Activated naive CD8-positive, alpha-beta T cell treated with anti-CD3 and anti-CD28 coated beads for 36 hours (primary cell): ENCODE measurements around the gene IQCM. TPM values are rescaled to one million over a fixed set of nuclear protein-coding genes. Genes with fewer than 3 reads are reported as not detected.
"Not testable (repeated sequence)": the region's sequence is repeated elsewhere in the genome, so short reads cannot be mapped to it uniquely, and the experiment has no call there.

Experiments used
- DNase-seq: peaks from one replicate; pipeline ENCODE4 v3.0.0; 2021
- H3K27ac Mint-ChIP-seq: one replicate; pipeline ENCODE4 v1.8.0; 2022; ENCODE audit warnings: mild to moderate bottlenecking, moderate library complexity, mixed read lengths
- H3K27me3 Mint-ChIP-seq: one replicate; pipeline ENCODE4 v1.8.0; 2022; ENCODE audit warnings: mild to moderate bottlenecking, mixed read lengths
- H3K36me3 Mint-ChIP-seq: one replicate; pipeline ENCODE4 v1.8.0; 2021; ENCODE audit warnings: mild to moderate bottlenecking, mixed read lengths
- H3K4me1 Mint-ChIP-seq: one replicate; pipeline ENCODE4 v1.8.0; 2021; ENCODE audit warnings: mixed read lengths
- H3K4me3 Mint-ChIP-seq: one replicate; pipeline ENCODE4 v1.8.0; 2022; ENCODE audit warnings: mild to moderate bottlenecking, moderate library complexity, mixed read lengths
- H3K9me3 Mint-ChIP-seq: one replicate; pipeline ENCODE4 v1.8.0; 2022; ENCODE audit warnings: mixed read lengths
- total RNA-seq, 2 experiments: library from RNA; stranded (reverse); gene quantifications; one replicate each; pipeline ENCODE4 v1.2.3, GENCODE V29; 2021

Gene IQCM
- total RNA-seq, 2 experiments from 2014 or later = not detected

GRCh38 chr4:149521611-149522425 is 293.8 kb downstream of the IQCM start:
- Mint-ChIP-seq H3K27me3 (no peaks in the 10 kb centered on the region), H3K4me3 (no peak overlapping the region), H3K4me1 (no peaks in the 10 kb centered on the region), H3K36me3 (no peaks in the 10 kb centered on the region), H3K27ac (no peak overlapping the region), H3K9me3 (no peaks in the 10 kb centered on the region)
- no peak for DNase-seq

- no peaks in the 10 kb centered on the region for H3K36me3 Mint-ChIP-seq
- no peak for DNase-seq
- no peak overlapping the region for H3K27ac Mint-ChIP-seq
- no peaks in the 10 kb centered on the region for H3K4me1 Mint-ChIP-seq
- no peak overlapping the region for H3K4me3 Mint-ChIP-seq
- no peaks in the 10 kb centered on the region for H3K27me3 Mint-ChIP-seq
- H3K9me3 Mint-ChIP-seq = no peaks in the 10 kb centered on the region
Measured at GRCh38 chr4:149518471-149518870, 297.2 kb downstream of the IQCM start.

- Mint-ChIP-seq H3K27me3 (no peaks in the 10 kb centered on the region), H3K4me3 (no peak overlapping the region), H3K36me3 (no peaks in the 10 kb centered on the region), H3K27ac (no peak overlapping the region), H3K9me3 (no peaks in the 10 kb centered on the region), H3K4me1 (no peaks in the 10 kb centered on the region)
- DNase-seq = no peak
Measured at GRCh38 chr4:149513081-149513480, 302.6 kb downstream of the IQCM start.

- no peak for DNase-seq
- Mint-ChIP-seq H3K27ac (no peak overlapping the region), H3K4me3 (no peak overlapping the region), H3K36me3 (no peaks in the 10 kb centered on the region), H3K4me1 (no peaks in the 10 kb centered on the region), H3K27me3 (no peaks in the 10 kb centered on the region), H3K9me3 (peaks cover under 1% of the 10 kb centered on the region)
Measured at GRCh38 chr4:149512501-149512900, 303.1 kb downstream of the IQCM start.

GRCh38 chr4:149511558-149512298 is 303.9 kb downstream of the IQCM start:
- Mint-ChIP-seq H3K27me3 (no peaks in the 10 kb centered on the region), H3K36me3 (no peaks in the 10 kb centered on the region), H3K4me3 (no peak overlapping the region), H3K27ac (no peak overlapping the region), H3K9me3 (peaks cover 3% of the 10 kb centered on the region), H3K4me1 (no peaks in the 10 kb centered on the region)
- no peak for DNase-seq

GRCh38 chr4:149507309-149507708 is 308.3 kb downstream of the IQCM start:
- not testable (repeated sequence) for DNase-seq, H3K27me3 Mint-ChIP-seq, H3K4me1 Mint-ChIP-seq, H3K36me3 Mint-ChIP-seq, H3K27ac Mint-ChIP-seq, H3K9me3 Mint-ChIP-seq, H3K4me3 Mint-ChIP-seq

- Mint-ChIP-seq H3K4me3 (no peak overlapping the region), H3K9me3 (no peaks in the 10 kb centered on the region), H3K27ac (no peak overlapping the region), H3K36me3 (no peaks in the 10 kb centered on the region), H3K27me3 (no peaks in the 10 kb centered on the region), H3K4me1 (no peaks in the 10 kb centered on the region)
- DNase-seq = no peak
Measured at GRCh38 chr4:149500806-149501205, 314.8 kb downstream of the IQCM start.

GRCh38 chr4:149499726-149500125 is 315.9 kb downstream of the IQCM start:
- Mint-ChIP-seq H3K27ac (no peak overlapping the region), H3K36me3 (no peaks in the 10 kb centered on the region), H3K4me1 (no peaks in the 10 kb centered on the region), H3K27me3 (no peaks in the 10 kb centered on the region), H3K9me3 (no peaks in the 10 kb centered on the region), H3K4me3 (no peak overlapping the region)
- no peak for DNase-seq

- no peaks in the 10 kb centered on the region for H3K9me3 Mint-ChIP-seq
- no peak overlapping the region for H3K4me3 Mint-ChIP-seq
- no peaks in the 10 kb centered on the region for H3K27me3 Mint-ChIP-seq
- no peaks in the 10 kb centered on the region for H3K36me3 Mint-ChIP-seq
- no peaks in the 10 kb centered on the region for H3K4me1 Mint-ChIP-seq
- no peak overlapping the region for H3K27ac Mint-ChIP-seq
- DNase-seq = no peak
Measured at GRCh38 chr4:149498246-149498645, 317.4 kb downstream of the IQCM start.

GRCh38 chr4:149493492-149493891 is 322.2 kb downstream of the IQCM start:
- no peaks in the 10 kb centered on the region for H3K27me3 Mint-ChIP-seq
- H3K4me1 Mint-ChIP-seq = no peaks in the 10 kb centered on the region
- H3K4me3 Mint-ChIP-seq = no peak overlapping the region
- no peaks in the 10 kb centered on the region for H3K9me3 Mint-ChIP-seq
- no peaks in the 10 kb centered on the region for H3K36me3 Mint-ChIP-seq
- no peak for DNase-seq
- H3K27ac Mint-ChIP-seq = no peak overlapping the region

- no peak overlapping the region for H3K27ac Mint-ChIP-seq
- no peaks in the 10 kb centered on the region for H3K4me1 Mint-ChIP-seq
- H3K36me3 Mint-ChIP-seq = no peaks in the 10 kb centered on the region
- DNase-seq = no peak
- no peak overlapping the region for H3K4me3 Mint-ChIP-seq
- no peaks in the 10 kb centered on the region for H3K9me3 Mint-ChIP-seq
- H3K27me3 Mint-ChIP-seq = no peaks in the 10 kb centered on the region
Measured at GRCh38 chr4:149489321-149489720, 326.3 kb downstream of the IQCM start.

- Mint-ChIP-seq H3K36me3 (no peaks in the 10 kb centered on the region), H3K27me3 (no peaks in the 10 kb centered on the region), H3K9me3 (peaks cover 3% of the 10 kb centered on the region), H3K27ac (no peak overlapping the region), H3K4me3 (no peak overlapping the region), H3K4me1 (no peaks in the 10 kb centered on the region)
- no peak for DNase-seq
Measured at GRCh38 chr4:149486861-149487260, 328.8 kb downstream of the IQCM start.

- not testable (repeated sequence) for H3K4me3 Mint-ChIP-seq, DNase-seq, H3K27me3 Mint-ChIP-seq
Measured at GRCh38 chr4:149468669-149469068, 347.0 kb downstream of the IQCM start.

GRCh38 chr4:149466446-149466845 is 349.2 kb downstream of the IQCM start:
- Mint-ChIP-seq H3K27ac (no peak overlapping the region), H3K9me3 (peaks cover 2% of the 10 kb centered on the region), H3K4me1 (no peaks in the 10 kb centered on the region), H3K27me3 (no peaks in the 10 kb centered on the region), H3K4me3 (no peak overlapping the region), H3K36me3 (no peaks in the 10 kb centered on the region)
- DNase-seq = no peak

More at GRCh38 chr4:149468669-149469068, 347.0 kb downstream of the IQCM start:
- H3K27ac Mint-ChIP-seq, H3K9me3 Mint-ChIP-seq, H3K36me3 Mint-ChIP-seq, H3K4me1 Mint-ChIP-seq: not testable (repeated sequence)

GRCh38 chr4:149465955-149466354 is 349.7 kb downstream of the IQCM start:
- Mint-ChIP-seq H3K4me1 (no peaks in the 10 kb centered on the region), H3K27me3 (no peaks in the 10 kb centered on the region), H3K36me3 (no peaks in the 10 kb centered on the region), H3K4me3 (no peak overlapping the region), H3K9me3 (peaks cover 2% of the 10 kb centered on the region), H3K27ac (no peak overlapping the region)
- no peak for DNase-seq

- H3K4me3 Mint-ChIP-seq = no peak overlapping the region
- no peak overlapping the region for H3K27ac Mint-ChIP-seq
- no peak for DNase-seq
- H3K4me1 Mint-ChIP-seq = no peaks in the 10 kb centered on the region
- no peaks in the 10 kb centered on the region for H3K9me3 Mint-ChIP-seq
- no peaks in the 10 kb centered on the region for H3K36me3 Mint-ChIP-seq
- H3K27me3 Mint-ChIP-seq = no peaks in the 10 kb centered on the region
Measured at GRCh38 chr4:149443537-149443936, 372.1 kb downstream of the IQCM start.
